Ramos (cell line): ENCODE data around the gene COL5A2.

Experiments used
- in situ Hi-C: fragments of 300-500 bp; cut with MboI; formaldehyde crosslinking; loops from one replicate; pipeline ENCODE4 v1.14.3; 2022; ENCODE audit warnings: low sequenced_read_pairs; ENCODE audit not compliant: unreplicated experiment

COL5A2 gene

DNA sequence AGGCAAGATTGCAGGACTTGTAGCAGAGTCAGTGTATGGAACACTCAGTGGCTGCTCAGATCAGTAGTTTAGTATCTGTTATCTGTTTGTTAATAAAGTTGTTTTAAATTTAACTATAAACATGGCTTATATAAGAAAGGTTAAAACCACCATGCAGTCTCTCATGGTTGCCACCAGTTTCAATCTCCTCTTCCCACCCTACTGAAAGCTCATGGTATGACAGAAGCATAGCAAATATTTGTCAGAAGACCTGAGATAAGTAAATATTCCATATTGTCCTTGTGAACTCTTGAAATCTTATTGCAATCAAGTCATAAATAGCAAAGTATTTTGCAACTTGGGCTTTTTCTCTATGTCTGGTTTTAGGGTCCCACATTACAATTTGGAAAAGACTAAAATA is 2.1 kb upstream of the COL5A2 start:
- in situ Hi-C loops, result no loop called here

DNA sequence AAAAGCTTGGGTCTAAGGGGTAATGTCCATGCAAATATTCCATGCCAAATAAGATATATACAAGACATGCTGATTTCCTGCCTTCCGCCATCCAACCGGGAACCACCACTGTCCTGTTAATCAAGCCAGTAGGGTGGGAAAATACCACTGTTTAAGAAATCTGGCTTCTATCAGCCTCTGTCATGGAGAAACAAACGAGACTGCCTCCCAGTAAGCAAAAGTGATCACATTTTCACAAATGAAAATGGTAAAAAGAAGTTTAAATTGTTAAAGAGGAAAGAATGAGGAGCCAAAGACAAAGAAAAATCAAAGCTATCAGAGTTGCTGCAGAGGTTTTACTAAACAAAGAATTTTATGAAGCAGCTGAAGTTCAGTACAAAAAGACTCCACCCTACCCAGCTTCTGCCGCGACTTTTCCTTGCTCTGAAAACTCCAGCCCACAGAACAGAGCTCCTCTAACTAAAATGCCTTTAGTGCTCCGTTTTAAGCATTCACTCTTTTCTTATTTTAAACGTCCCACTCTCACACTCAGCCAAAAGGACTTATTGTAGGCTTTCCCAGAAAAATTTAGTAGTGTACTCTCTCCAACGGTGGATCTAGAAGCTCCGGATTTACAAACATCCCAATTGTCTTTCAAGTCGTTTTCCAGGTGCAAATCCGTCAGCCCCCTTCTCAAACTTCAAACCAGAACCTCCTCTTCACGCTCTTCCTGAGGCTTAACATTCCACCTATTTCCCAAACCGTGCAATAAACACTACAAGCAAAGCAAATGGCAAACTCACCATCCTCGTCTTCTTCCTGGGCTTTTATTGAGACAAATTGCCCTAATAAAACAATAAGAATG is 613 bp downstream of the COL5A2 start:
- in situ Hi-C loops, result no loop called here

DNA sequence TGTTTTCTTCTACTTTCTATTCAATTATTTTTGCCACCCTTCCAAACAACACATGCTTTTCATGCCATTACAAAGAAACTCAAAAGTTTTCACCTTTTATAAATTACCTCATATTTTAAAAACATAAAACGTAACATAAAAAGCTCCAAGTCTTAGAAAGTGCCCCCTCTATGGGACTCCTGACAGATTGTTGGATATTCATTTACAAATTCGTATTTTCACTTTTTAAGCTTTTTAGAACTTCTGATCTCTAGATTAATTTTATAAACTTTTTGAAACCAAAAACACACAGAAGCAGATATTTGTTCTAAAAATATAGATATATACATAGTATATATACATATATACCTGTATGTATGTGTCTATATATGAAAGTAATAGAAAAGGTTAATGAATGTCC is 1.5 kb downstream of the COL5A2 start:
- in situ Hi-C loops, result no loop called here

DNA sequence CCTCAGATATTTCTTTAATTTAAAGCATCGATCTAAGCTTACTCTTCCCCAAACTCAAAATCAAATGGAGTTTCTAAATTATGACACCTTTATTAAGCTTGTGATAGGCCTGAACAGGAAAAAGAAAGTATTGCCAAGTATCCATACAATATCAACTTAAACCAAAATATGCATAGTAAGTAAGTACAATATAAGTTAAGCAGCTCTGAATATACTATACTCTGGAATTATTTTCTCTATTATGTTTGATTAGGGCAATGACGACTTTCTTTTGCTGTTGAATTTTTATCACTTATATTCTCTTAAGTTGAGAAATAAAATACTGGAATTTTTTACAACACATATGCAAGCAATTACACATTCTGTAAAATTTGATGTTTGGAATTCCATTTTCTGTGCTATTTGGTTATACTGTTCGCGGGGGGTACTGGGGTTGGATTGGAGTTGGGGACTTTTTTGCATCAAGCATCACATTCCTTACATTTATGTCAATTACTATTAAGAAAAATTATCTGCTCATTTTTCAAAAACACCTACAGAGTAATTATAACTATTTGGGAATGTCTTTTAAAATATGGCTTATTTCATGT is 2.2 kb downstream of the COL5A2 start:
- in situ Hi-C loops, result no loop called here

DNA sequence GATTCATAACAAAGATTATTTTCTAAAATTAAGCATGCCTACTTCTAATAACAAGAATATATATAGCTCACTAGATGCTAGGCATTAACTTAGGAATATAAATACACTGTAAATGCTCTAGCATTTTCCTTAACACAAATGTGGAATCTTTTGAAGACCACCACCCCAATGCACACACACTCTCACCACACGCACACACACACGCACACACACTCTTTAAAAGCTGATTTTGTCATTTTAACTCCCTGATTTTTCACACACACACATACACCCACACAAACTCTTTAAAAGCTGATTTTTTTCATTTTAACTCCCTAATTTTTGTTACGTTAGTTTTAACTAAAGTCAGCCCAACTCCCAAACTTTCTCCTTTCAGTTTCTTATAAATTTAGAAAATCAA is 3.0 kb downstream of the COL5A2 start:
- in situ Hi-C loops, result no loop called here

DNA sequence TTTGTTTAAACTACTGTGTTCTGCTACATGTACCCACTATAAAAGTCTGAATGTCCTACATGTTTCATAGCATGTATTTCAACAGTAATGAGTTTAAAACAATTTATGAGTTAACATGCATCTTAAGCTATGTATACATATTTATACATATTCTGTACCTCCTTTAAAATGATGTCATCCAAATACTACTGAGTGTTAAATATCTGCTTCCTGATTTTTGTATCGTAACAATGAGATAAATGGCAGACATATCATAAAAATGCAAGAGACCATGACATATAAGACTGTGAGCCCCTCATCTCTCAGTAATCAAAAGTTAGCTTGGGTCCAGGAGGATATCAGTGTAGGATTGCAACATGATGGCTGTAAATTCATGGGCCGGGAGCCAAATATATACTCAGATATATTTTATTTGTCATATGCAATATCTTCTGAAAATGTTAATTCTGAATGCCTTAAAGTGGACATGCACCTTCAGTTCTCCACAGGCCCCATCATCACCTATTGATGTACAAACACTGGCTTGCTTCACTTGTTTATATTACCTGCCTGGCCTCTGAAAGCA is 3.6 kb downstream of the COL5A2 start:
- in situ Hi-C loops, result no loop called here

DNA sequence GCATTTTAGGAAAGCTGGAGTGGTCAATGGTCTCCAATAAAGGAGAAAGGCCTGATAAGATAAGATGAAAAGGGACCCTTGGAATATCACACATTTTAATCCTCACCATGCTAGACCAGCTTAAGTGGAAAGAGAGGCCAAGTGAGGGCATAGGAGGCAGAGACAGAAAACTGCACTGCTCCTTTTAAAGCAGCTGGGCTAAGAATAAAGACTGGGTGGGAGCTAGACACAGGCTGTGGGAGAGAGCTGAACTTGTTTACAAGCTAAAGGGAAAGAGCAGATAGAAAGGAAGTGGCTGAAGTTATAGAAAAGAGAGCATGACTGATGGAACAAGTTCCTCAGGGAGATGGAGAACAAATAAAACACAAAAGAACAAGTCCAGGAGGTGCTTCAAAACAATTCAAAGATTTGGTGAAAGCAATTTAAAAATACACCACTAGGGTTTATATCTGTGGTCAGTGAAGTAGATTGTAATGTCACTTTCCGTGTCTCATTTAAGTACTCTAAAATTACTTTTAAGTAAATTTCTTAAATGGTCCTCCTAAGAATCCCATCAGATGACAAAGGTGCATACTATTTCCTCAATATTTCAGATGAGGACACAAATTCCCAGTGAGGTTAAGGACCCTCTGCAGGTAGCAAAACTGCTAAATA is 7.5 kb downstream of the COL5A2 start:
- in situ Hi-C loops, result no loop called here

DNA sequence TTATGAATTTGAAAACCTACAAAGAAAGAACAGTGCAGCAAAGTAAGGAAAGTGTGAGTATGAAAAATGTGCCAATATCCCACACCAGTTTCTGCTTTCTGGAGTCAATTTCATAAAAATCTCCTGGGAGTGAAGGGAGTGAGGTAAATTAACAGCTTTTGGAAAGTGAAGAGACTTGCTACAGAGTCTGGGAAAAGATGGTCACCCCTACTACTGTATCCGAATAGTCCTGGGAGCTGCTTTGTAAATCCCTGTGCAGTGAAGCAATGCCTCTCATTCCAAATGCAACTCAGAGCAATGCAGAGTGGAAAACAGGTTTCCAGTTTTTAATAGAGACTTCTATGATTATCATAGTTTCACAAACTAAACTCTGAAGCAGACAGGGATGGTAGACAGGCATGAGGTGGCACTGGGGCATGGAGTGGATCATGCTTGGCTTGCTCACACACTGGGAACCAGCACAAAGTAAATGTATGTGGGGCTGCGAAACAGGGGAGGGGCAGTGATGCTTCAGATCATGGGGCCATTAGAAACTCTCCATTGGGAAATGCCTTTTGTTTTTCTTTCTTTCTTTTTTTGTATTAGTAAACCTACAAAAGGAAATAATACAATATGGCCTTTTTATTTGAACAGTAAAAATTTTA is 10.6 kb downstream of the COL5A2 start:
- in situ Hi-C loops, result no loop called here

DNA sequence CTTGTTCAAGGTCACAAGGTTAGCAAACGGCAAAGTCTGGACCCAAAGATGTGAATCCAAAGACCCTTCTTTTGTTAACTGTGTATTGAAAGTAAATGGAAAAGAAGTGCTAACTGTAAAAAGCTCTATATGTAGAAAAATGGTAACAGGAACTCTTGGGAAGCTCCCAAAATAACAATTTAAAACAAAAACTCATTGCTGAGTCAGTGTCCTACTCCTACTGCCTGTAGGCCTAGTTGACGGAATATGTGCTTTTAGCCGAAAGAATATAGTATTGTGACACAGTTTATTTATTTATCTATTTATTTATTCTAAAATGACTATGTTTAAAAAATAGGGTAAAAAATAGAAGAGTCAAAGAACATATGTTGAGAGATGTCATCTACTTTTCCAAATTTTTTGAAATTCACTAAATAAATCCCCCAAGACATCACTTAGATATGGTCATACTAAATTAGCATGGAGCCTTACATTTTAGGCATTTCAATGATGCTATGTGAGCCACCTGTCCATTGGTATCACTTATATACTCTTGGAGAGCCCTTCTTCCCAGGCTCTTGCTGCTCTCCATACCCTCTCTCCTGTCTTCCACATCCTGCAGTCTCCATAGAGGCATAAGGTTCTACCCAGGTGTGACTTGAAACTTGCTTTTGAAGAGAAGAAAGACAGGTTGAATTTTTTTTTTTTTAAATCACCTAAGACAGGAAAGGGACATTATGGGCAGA is 13.7 kb downstream of the COL5A2 start:
- in situ Hi-C loops, result no loop called here

DNA sequence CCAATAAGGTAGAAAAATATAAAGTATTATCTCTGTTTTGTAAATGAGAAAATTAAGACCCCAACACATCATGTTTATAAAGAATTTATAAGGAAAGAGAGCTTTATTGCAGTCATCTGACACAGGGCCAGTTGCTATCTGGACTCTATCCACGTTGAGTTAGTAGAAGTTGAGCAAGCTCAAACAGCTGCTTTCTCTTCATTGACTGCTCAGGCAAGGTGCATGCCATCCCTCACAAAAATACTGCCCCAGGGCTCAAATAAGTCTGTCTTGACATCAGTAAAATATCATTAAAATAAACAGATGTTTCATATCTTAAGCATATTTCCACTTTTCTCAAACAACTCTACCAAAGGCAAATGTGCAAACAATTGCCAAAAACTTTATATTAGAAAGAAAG is 14.8 kb downstream of the COL5A2 start:
- in situ Hi-C loops, result no loop called here

DNA sequence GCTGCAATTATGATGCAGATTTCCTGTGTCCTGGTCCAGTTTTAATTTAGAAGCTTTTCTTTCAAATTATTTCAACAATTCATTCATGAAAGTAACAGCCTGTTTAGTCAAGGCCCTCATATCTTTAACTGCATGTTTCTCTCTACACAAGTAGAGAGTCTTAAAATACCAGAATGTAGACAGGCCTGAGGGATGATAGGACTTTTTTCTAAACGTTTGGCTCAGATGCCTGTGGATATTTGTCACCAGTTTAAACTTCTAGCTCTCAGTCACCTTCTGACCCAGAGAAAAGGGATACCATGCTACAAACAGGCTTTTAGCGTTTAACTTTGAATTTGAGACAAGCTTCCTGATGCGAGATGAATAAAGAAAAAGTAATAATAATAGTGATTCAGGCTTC is 15.7 kb downstream of the COL5A2 start:
- in situ Hi-C loops, result no loop called here

DNA sequence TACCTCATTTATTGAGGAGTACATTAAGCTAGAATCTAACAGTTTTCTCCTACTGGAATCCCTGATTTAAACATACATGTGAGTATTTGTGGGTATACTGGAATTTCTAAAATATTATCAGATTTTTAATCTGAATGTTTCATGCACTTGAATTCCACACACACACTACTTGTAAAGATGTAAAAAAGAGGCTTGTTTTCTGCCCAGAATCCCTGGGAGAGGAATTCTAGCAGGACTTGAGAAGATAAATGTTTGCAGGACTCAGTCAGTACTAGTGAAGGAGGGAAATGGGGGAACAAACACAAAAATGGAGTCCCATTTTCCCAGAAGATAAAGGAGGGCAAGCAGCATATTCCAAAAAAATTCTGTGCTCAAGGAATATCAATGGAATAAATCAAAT is 17.0 kb downstream of the COL5A2 start:
- in situ Hi-C loops, result no loop called here

DNA sequence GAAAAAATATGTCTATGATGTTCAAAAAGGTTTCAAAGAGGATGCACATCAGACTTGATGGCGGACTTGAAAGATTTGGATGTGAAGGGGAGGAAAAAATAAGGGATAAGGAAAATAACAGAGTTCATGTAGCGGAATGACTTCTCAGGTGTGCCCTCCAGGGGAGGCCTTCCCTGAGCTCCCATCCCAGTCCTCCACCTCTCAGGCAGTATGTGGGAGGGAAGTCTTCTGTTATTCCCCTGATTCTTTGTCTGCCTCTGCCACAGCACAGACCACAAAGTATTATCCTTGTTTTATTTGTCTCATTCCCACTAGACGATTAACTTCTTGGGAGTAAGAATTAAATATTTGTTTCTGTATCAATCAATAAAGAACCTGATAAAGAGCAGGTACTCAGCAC is 17.7 kb downstream of the COL5A2 start:
- in situ Hi-C loops, result no loop called here

DNA sequence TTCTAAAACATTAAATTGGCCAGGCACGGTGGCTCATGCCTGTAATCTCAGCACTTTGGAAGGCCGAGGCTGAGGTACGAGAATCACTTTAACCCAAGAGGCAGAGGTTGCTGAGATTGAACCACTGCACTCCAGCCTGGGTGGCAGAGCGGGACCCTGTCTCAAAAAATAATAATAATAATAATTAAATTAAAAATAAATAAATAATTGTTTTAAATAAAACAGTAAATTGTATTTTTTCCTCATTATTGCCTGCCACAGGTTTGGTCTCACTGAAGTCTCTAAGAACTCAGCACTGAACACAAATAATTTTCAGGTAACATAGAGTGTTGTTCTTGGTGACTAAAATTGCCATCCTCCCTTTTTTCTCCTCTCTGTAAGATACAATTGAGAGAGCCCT is 19.8 kb downstream of the COL5A2 start:
- in situ Hi-C loops, result no loop called here

DNA sequence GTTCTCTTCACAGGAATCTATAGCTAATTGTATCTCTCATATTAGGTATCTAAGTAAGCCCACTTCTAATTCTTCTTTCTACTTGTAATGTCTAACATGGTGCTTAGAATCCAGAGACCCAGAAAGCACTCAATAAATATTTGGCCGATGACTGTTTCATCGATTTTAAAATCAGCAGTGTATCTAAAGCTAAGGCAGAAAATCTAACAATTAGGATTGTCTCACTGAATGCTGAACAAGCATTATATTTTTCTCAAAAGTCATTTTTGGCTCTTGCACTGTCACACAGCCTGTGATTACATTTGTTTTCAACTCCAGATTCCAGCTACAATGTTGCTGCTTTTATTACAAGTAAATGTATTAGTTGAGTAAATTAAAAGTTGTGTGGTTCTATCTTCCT is 20.3 kb downstream of the COL5A2 start:
- in situ Hi-C loops, result no loop called here

DNA sequence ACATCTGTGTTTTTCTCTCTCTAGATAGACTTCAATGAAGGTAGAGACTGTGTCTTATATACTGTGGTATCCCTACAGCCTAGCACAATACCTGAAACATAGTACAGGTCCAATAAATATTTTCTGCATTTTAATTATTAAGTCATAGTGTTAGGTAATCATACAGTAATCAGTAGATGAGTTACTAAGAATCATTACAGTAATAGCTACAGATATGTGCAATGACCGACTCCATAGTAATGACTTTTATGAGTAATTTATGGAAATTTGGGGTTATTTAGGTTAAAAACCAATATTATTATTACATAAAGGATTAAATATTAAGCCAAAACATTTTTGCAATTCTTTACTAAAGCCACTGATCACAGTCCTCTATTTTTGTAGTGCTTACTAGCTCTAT is 21.6 kb downstream of the COL5A2 start:
- in situ Hi-C loops, result no loop called here

DNA sequence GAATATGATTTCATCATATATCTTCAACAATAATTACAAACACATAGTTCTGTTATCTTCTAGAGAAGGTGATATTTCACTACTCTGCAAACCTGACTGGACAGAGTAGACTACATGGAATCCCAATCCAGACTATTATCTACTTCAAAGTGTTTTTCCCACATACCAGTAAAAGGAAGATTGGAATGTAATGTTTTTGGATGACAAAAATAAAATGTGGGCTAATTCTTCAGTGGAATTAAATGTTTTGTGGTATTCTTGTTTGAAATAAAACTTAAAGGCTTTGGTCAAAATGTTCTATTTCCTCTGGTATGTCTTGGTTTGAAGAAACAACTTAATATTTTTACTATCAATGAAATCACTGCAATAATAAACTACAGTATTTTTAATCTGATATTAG is 22.1 kb downstream of the COL5A2 start:
- in situ Hi-C loops, result no loop called here

DNA sequence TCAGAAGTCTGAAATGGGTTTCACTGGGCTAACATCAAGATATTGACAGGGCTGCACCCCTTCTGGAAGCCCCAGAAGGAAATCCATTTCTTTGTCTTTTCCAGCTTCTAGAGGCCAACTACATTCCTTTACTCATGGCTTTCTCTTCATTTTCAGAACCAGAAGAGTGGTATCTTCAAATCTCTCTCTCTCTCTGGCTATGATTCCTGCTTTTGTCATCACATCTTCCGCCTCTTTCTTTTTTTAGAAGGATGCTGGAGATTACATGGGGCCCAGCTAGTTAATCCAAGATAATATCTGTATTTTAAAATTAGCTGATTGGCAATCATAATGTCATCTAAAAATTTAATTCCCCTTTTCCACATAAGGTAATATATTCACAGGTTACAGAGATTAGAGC is 23.8 kb downstream of the COL5A2 start:
- in situ Hi-C loops, result no loop called here

DNA sequence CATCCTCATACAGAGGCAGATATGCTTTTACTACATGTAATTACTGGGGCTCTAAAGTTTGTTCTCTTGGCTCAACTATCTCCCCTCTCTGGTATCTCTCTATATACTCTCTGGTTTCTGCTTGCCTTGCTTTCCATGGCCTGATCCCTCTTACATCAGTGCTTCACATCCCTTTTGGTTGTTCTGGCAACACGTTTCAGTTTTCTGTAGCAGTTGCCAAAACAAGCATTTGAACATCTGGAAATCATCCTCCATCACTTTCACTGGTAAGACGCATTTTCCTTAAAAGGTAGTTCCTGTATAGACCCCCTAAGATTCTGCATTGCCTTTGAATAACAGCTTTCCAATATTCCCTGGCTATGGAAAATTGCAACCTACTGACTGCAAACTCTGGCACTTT is 25.9 kb downstream of the COL5A2 start:
- in situ Hi-C loops, result no loop called here

DNA sequence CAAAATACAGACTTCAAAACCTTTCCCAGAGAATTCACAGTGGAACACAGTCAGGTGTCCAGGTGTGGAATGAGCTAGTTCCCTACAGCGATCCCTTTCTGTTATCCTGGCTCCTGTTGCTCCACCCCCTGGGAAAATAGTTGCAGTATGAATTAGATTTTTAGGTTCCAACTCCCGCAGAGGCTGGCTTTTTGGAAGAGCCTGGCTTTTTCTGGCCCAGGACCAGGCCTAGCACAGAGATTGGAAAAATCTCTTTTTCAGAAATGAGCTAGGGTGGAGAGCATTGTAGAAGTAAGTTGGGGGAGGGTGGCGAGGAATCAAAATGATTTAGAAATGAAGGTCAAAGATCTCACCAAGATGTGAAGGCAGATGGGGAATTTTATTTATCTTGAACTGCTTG is 27.1 kb downstream of the COL5A2 start:
- in situ Hi-C loops, result no loop called here
